GM18907 (cell line): Measurements from ENCODE around the gene SAT2.

Source experiments
- ATAC-seq: cut with Tn5 transposase; IDR thresholded peaks from one replicate; pipeline ENCODE4 v1.9.1; 2021; ENCODE audit warnings: mild to moderate bottlenecking, moderate library complexity; ENCODE audit not compliant: unreplicated experiment

The SAT2 gene

GRCh38 chr17:7592422-7593021 lies 35.1 kb downstream of the SAT2 start:
- no peak for ATAC-seq

- ATAC-seq: no peak
Observed at GRCh38 chr17:7591596-7591995, 36.0 kb downstream of the SAT2 start.

- ATAC-seq: no peak
Observed at GRCh38 chr17:7590743-7591142, 36.9 kb downstream of the SAT2 start.

GRCh38 chr17:7589891-7590691 lies 37.5 kb downstream of the SAT2 start, which contains the start of gene SOX15:
SOX15 (minus strand) TSS chr17:7590094; CDS start chr17:7589676, 418 bp downstream.
- no peak for ATAC-seq

GRCh38 chr17:7589204-7589868 lies 38.3 kb downstream of the SAT2 start:
- no peak for ATAC-seq

GRCh38 chr17:7588553-7589203 lies 38.9 kb downstream of the SAT2 start:
- no peak for ATAC-seq

- no peak for ATAC-seq
Observed at GRCh38 chr17:7587420-7588151, 40.0 kb downstream of the SAT2 start.

- ATAC-seq: no peak
Observed at GRCh38 chr17:7586673-7587419, 40.8 kb downstream of the SAT2 start.

GRCh38 chr17:7583253-7584109 lies 44.1 kb downstream of the SAT2 start, which contains the start of gene MPDU1:
MPDU1 (plus strand) TSS chr17:7583852; CDS start chr17:7583863, 11 bp downstream.
- peak; percentile 68 for ATAC-seq

- no peak for ATAC-seq
Observed at GRCh38 chr17:7582396-7583252, 45.0 kb downstream of the SAT2 start.

GRCh38 chr17:7580604-7581575 lies 46.7 kb downstream of the SAT2 start:
- ATAC-seq: no peak

- ATAC-seq: no peak
Observed at GRCh38 chr17:7579834-7580603, 47.6 kb downstream of the SAT2 start.

- ATAC-seq: peak; percentile 33
Observed at GRCh38 chr17:7579001-7579833, 48.4 kb downstream of the SAT2 start, which contains the start of gene CD68. CD68 (plus strand) TSS chr17:7579638; CDS start chr17:7579678, 40 bp downstream.

- no peak for ATAC-seq
Observed at GRCh38 chr17:7577327-7578199, 50.1 kb downstream of the SAT2 start.
